Activated CD4-positive, alpha-beta T cell treated with anti-CD3 and anti-CD28 coated beads for 48 hours (primary cell): ENCODE results near the gene ZSWIM1.

Experiments used
- DNase-seq: peaks from one replicate; pipeline ENCODE4 v3.0.0-alpha.2; 2020

Gene ZSWIM1

GRCh38 chr20:45933266-45934045 lies 52.4 kb downstream of the ZSWIM1 start:
- peak; percentile 72 for DNase-seq

GRCh38 chr20:45934046-45934585 lies 53.1 kb downstream of the ZSWIM1 start:
- DNase-seq: no peak
